RWPE2 (cell line): ENCODE measurements around the gene OR56B4.
"Not testable (repeated sequence)": the region's sequence is repeated elsewhere in the genome, so short reads cannot be mapped to it uniquely, and the experiment has no call there.

Experiments
- ATAC-seq: fragments of 200-7000 bp; cut with Tn5 transposase; 3 replicates; pipeline ENCODE4 v1.9.1; 2021; ENCODE audit warnings: low read depth
- DNase-seq: peaks from one replicate; pipeline ENCODE4 v3.0.0-alpha.2; 2020; ENCODE audit warnings: low spot score
- H3K27ac ChIP-seq: fragments of 450-650 bp; 2 replicates; pipeline ENCODE4 v1.5.1; 2017; ENCODE audit warnings: mild to moderate bottlenecking; ENCODE audit not compliant: poor library complexity, severe bottlenecking
- H3K27me3 ChIP-seq: fragments of 250-450 bp; sonication (Bioruptor Pico); 2 replicates; pipeline ENCODE4 v1.5.1; 2021; ENCODE audit warnings: mild to moderate bottlenecking, moderate library complexity; ENCODE audit not compliant: insufficient read depth, poor library complexity, severe bottlenecking
- H3K36me3 ChIP-seq: fragments of 250-450 bp; sonication (Bioruptor Pico); 2 replicates; pipeline ENCODE4 v1.5.1; 2020; ENCODE audit warnings: low read depth, mild to moderate bottlenecking, moderate library complexity
- H3K4me1 ChIP-seq: fragments of 250-450 bp; sonication (Bioruptor Pico); 2 replicates; pipeline ENCODE4 v1.5.1; 2021; ENCODE audit warnings: mild to moderate bottlenecking, moderate library complexity; ENCODE audit not compliant: insufficient read depth, poor library complexity, severe bottlenecking
- H3K4me3 ChIP-seq: fragments of 250-450 bp; sonication (Bioruptor Pico); 2 replicates; pipeline ENCODE4 v1.5.1; 2021; ENCODE audit warnings: mild to moderate bottlenecking, moderate library complexity; ENCODE audit not compliant: severe bottlenecking
- H3K9me3 ChIP-seq: fragments of 250-450 bp; sonication (Bioruptor Pico); 2 replicates; pipeline ENCODE4 v1.5.1; 2021; ENCODE audit warnings: mild to moderate bottlenecking, moderate library complexity; ENCODE audit not compliant: severe bottlenecking
- TF ChIP-seq, protein P1 (sequence below): fragments of 450-650 bp; IDR thresholded peaks from one replicate; pipeline ENCODE4 v1.5.1; 2017; ENCODE audit warnings: mild to moderate bottlenecking, moderate library complexity; ENCODE audit not compliant: poor library complexity, severe bottlenecking

OR56B4 gene

DNA sequence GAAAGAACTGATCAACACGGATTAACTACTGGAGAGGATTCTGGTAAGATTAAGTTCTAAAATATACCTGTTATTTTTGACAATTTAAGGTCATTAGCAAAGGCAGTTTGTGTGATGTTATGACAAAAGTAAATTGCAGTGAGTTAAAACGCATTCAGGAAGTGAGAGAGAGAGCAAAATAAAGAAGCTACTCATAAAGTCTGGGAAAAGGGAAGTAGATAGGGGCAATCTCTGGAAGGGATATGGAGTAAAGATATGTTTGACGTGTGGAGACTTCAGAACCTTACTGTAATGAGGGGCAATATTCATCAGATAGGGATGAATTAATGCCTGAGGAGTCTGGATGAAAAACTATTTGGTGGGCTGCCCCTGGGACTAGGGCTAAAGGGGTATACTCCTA is 16.8 kb downstream of the OR56B4 start:
- no peak overlapping the region for H3K27ac ChIP-seq
- ATAC-seq, result no peak
- no peak overlapping the region for H3K4me3 ChIP-seq
- no peaks in the 10 kb centered on the region for H3K4me1 ChIP-seq
- peaks cover 1% of the 10 kb centered on the region for H3K9me3 ChIP-seq
- H3K36me3 ChIP-seq, result no peaks in the 10 kb centered on the region
- H3K27me3 ChIP-seq, result peaks cover 2% of the 10 kb centered on the region
- no peak for DNase-seq
- TF ChIP-seq, protein P1, sequence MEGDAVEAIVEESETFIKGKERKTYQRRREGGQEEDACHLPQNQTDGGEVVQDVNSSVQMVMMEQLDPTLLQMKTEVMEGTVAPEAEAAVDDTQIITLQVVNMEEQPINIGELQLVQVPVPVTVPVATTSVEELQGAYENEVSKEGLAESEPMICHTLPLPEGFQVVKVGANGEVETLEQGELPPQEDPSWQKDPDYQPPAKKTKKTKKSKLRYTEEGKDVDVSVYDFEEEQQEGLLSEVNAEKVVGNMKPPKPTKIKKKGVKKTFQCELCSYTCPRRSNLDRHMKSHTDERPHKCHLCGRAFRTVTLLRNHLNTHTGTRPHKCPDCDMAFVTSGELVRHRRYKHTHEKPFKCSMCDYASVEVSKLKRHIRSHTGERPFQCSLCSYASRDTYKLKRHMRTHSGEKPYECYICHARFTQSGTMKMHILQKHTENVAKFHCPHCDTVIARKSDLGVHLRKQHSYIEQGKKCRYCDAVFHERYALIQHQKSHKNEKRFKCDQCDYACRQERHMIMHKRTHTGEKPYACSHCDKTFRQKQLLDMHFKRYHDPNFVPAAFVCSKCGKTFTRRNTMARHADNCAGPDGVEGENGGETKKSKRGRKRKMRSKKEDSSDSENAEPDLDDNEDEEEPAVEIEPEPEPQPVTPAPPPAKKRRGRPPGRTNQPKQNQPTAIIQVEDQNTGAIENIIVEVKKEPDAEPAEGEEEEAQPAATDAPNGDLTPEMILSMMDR, result no peak

DNA sequence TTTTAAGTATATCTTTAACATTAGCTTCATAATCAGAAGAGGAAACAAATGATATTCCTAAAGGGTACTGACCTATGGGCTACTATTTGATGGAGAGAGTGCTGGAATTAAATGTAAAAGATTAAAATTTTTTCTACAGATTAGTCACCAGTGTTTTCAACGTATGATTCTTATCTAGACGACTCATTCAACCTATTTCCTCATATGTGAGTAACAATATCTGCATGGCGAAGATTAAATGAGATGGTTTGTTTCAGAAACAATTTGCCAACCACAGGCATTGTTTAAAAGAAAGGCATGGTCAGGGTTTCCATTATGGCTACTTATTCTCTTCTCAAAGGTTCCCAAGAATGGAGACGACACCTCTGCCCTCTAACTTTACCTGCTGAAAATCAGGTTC is 20.4 kb downstream of the OR56B4 start:
- TF ChIP-seq, protein P1, result no peak
- no peak for DNase-seq

DNA sequence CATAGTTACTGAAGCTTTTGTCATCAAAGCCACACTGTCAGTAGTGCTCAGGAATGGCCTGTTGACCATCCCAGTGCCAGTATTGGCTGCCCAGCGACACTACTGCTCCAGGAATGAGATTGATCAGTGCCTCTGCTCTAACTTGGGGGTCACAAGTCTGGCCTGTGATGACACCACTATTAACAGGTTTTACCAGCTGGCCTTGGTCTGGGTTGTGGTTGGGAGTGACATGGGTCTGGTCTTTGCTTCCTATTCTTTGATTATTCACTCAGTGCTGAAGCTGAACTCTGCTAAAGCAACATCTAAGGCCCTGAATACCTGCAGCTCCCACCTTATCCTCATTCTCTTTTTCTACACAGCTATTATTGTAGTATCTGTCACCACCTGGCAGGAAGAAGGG is 21.5 kb downstream of the OR56B4 start:
- no peak overlapping the region for H3K27ac ChIP-seq
- ATAC-seq (no peak), DNase-seq (no peak)
- H3K4me3 ChIP-seq, result no peak overlapping the region
- H3K9me3 ChIP-seq, result peaks cover 1% of the 10 kb centered on the region
- TF ChIP-seq, protein P1, result no peak
- peaks cover 2% of the 10 kb centered on the region for H3K27me3 ChIP-seq
- no peaks in the 10 kb centered on the region for H3K4me1 ChIP-seq
- no peaks in the 10 kb centered on the region for H3K36me3 ChIP-seq

More for the DNA sequence above, 20.4 kb downstream of the OR56B4 start:
- H3K9me3 ChIP-seq, result peaks cover 1% of the 10 kb centered on the region
- peaks cover 2% of the 10 kb centered on the region for H3K27me3 ChIP-seq
- no peaks in the 10 kb centered on the region for H3K4me1 ChIP-seq
- 0 out of 3 replicates have a peak, but pooled peaks have one; percentile 23 for ATAC-seq
- no peak overlapping the region for H3K27ac ChIP-seq
- no peaks in the 10 kb centered on the region for H3K36me3 ChIP-seq
- H3K4me3 ChIP-seq, result no peak overlapping the region

DNA sequence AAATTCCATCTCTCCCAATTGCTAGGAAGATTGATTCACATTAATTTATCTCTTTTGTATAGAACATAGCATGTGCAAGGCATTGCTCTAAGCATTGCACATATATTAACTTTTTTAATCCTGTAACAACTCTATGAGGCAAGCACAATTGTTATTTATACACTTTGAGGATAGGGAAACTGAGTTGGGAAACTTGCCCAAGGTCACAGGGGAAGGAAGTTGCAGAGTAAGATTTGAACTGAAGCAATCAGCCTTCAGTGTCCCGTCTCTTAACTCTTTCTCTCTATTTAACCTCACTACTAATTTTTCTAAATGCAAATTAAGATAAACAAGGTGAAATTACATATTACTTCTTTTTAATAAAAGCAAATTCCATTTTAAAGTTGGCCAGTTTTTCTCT is 22.2 kb downstream of the OR56B4 start:
- Histone ChIP-seq H3K36me3 (no peaks in the 10 kb centered on the region), H3K4me1 (no peaks in the 10 kb centered on the region), H3K9me3 (peaks cover 1% of the 10 kb centered on the region), H3K27me3 (peaks cover 5% of the 10 kb centered on the region), H3K27ac (no peak overlapping the region), H3K4me3 (no peak overlapping the region)
- TF ChIP-seq, protein P1, result no peak
- DNase-seq (no peak), ATAC-seq (no peak)

DNA sequence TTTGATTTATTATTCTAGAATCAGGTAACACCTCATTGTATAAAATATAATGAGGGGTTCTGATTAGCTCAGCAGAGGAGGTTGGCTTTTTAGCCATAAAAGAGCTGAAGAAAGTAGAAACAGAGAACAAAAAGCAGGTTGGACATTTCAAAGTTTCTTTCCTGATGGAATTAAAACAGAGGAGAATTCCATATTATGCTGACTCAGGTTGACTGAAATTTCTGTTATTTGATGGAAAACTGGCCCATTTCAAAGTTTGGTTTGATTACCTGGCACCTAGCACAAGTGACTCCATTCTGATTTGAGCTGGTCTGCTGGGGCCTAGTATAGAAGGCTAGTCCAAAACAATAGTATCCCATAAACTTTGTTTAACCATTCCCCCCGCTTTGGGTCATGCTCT is 24.9 kb downstream of the OR56B4 start:
- ATAC-seq (no peak), DNase-seq (no peak)
- peaks cover 1% of the 10 kb centered on the region for H3K9me3 ChIP-seq
- H3K27ac ChIP-seq, result no peak overlapping the region
- H3K4me1 ChIP-seq, result no peaks in the 10 kb centered on the region
- TF ChIP-seq, protein P1, result no peak
- peaks cover 7% of the 10 kb centered on the region for H3K27me3 ChIP-seq
- H3K36me3 ChIP-seq, result no peaks in the 10 kb centered on the region
- no peak overlapping the region for H3K4me3 ChIP-seq

DNA sequence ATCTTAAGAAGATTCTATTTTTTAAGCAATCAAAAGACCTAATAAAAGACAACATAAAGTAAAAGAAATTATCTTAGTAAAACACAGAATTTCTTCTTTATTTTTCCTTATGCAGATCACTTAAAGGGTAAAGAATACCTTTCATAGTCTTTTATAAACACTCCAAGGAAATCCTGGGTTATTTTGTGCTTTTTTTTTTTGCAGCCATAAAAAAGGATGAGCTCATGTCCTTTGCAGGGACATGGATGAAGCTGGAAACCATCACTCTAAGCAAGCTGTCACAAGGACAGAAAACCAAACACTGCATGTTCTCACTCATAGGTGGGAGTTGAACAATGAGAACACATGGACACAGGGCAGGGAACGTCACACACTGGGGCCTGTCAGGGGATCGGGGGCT is 28.5 kb downstream of the OR56B4 start:
- not testable (repeated sequence) for H3K4me3 ChIP-seq, H3K4me1 ChIP-seq, H3K36me3 ChIP-seq, H3K27ac ChIP-seq, DNase-seq, H3K27me3 ChIP-seq, H3K9me3 ChIP-seq, ATAC-seq
